ENCODE results near the gene FARP2.

- TF ChIP-seq CTCF (IDR thresholded peaks at IDR 0.05 in 8 of 11, conservative IDR thresholded peaks at IDR 0.05 in 3 of 11) (no peak), POLR2A (IDR thresholded peaks at IDR 0.05) (no peak), POLR2AphosphoS5 (IDR thresholded peaks at IDR 0.05) (no peak)
Measured at GRCh38 chr2:241469746-241470145, 113.7 kb downstream of the FARP2 start.

Measured in spleen (tissue), 7 donors.